ENCODE results near the gene MGAT4C. TPM values are rescaled to one million over a fixed set of nuclear protein-coding genes. Genes with fewer than 3 reads are reported as not detected.

MGAT4C gene
- total and polyA plus RNA-seq, 2 of the 8 experiments (the other 6 are each of a cell fraction or from before 2014, with no cell fraction given), result 1.6 to 2.5 TPM

- H2BK15ac ChIP-seq (ENCODE audit: low read length), result no peak overlapping the region
- no peak for FAIRE-seq
- no peaks in the 10 kb centered on the region for H3K27me3 ChIP-seq (replicated peaks in 1 of 4; ENCODE audit: control insufficient read depth in 3 of 4, extremely low read depth in 1 of 4, insufficient read depth in 3 of 4, low read length in 3 of 4)
- H3K56ac ChIP-seq (replicated peaks; ENCODE audit: insufficient read length, low read depth, low read length), result no peak overlapping the region
- ChIA-PET POLR2A (ENCODE audit: partially characterized antibody) (no interaction called here), CTCF (ENCODE audit: partially characterized antibody) (no interaction called here)
- no peak overlapping the region for H3K4me2 ChIP-seq (ENCODE audit: insufficient read depth in 1 of 2, low read depth in 2 of 2, low read length in 2 of 2)
- no peak overlapping the region for H2AK5ac ChIP-seq (ENCODE audit: low read depth, low read length)
- DNase-seq (ENCODE audit: low read depth in 1 of 2, low spot score in 2 of 2), result no peak
- no peak overlapping the region for H4K8ac ChIP-seq (ENCODE audit: extremely low read depth, insufficient read depth, low read length)
- no peak overlapping the region for H3K9ac ChIP-seq (replicated peaks in 1 of 4; ENCODE audit: extremely low read depth in 1 of 4, low read depth in 3 of 4, low read length in 3 of 4)
- H3K79me2 ChIP-seq (ENCODE audit: control insufficient read depth in 1 of 2, insufficient read depth in 2 of 2, low read length in 2 of 2), result no peaks in the 10 kb centered on the region
- H3K18ac ChIP-seq (ENCODE audit: extremely low read depth, low read length), result no peak overlapping the region
- no peaks in the 10 kb centered on the region for H3K23me2 ChIP-seq (ENCODE audit: low read depth, low read length)
- H3K4ac ChIP-seq (replicated peaks; ENCODE audit: insufficient read length, low read depth, low read length), result no peak overlapping the region
- H4K20me1 ChIP-seq (replicated peaks in 1 of 2; ENCODE audit: control insufficient read depth in 1 of 2, insufficient read depth in 2 of 2, low read length in 2 of 2), result no peaks in the 10 kb centered on the region
- H2BK120ac ChIP-seq (replicated peaks; ENCODE audit: low read depth, low read length), result no peak overlapping the region
- H3K36me3 ChIP-seq (ENCODE audit: control insufficient read depth in 2 of 4, insufficient read depth in 4 of 4, low read length in 3 of 4), result no peaks in the 10 kb centered on the region
- H2AFZ ChIP-seq (ENCODE audit: low read length), result no peak overlapping the region
- H3K4me3 ChIP-seq (ENCODE audit: extremely low read depth in 1 of 4, insufficient read depth in 2 of 4, low read depth in 3 of 4, low read length in 4 of 4), result no peak overlapping the region
- H3K4me1 ChIP-seq (replicated peaks in 1 of 4; ENCODE audit: control insufficient read depth in 3 of 4, insufficient read depth in 4 of 4, low read length in 3 of 4), result peaks cover 0 to 7% (median 3%) of the 10 kb centered on the region in 4 experiments; a peak in 3 of 7 replicates
- 74% methylated on average over 2 of the region's 2 CpGs; no CpG with 5 or more reads in 1 of the 2 experiments for WGBS, 2 experiments (ENCODE audit: extremely low coverage in 1 of 2, insufficient coverage in 1 of 2, insufficient read length in 1 of 2, insufficient replicate concordance in 2 of 2, low coverage in 1 of 2, low lambda C conversion rate in 2 of 2, missing lambda C conversion rate in 1 of 2)
- no peak overlapping the region for H2BK5ac ChIP-seq (ENCODE audit: low read depth, low read length)
- no peak overlapping the region for H2BK20ac ChIP-seq (ENCODE audit: low read length)
- H2BK12ac ChIP-seq (ENCODE audit: low read depth, low read length), result no peak overlapping the region
- no peak overlapping the region for H4K91ac ChIP-seq (replicated peaks; ENCODE audit: insufficient read length, low read length)
- no peak overlapping the region for H3K27ac ChIP-seq (ENCODE audit: low read depth, low read length)
- no peak overlapping the region for H3K14ac ChIP-seq (ENCODE audit: insufficient read length)
- H3K9me3 ChIP-seq (ENCODE audit: insufficient read depth in 2 of 2, low read depth in 1 of 2, low read length in 1 of 2), result no peaks in the 10 kb centered on the region
- no peaks in the 10 kb centered on the region for H3K79me1 ChIP-seq (ENCODE audit: low read depth, low read length)
- no peak overlapping the region for H4K5ac ChIP-seq (ENCODE audit: insufficient read length, low read depth, low read length)
- no peak overlapping the region for H3K23ac ChIP-seq (ENCODE audit: insufficient read length)
- TF ChIP-seq RFX5 (IDR thresholded peaks at IDR 0.05; ENCODE audit: borderline replicate concordance, low read depth, low read length) (no peak), SIRT6 (IDR thresholded peaks at IDR 0.05; ENCODE audit: low read length) (no peak), RXRA (IDR thresholded peaks at IDR 0.05; ENCODE audit: insufficient read depth, low read depth, low read length) (no peak)
These were observed 943 bp upstream of the MGAT4C start for GRCh38 chr12:86257134-86257533.

All from H1 (cell line).